Stimulated activated naive CD8-positive, alpha-beta T cell treated with anti-CD3 and anti-CD28 coated beads, Interleukin-15, Interleukin-2, amounts not matched to agents 100 ng/mL and 50 ng/mL, for 24 hours (primary cell): ENCODE data around the gene CDCA5.

Source experiments
- H3K27ac Mint-ChIP-seq: one replicate; pipeline ENCODE4 v1.8.0; 2021; ENCODE audit warnings: mild to moderate bottlenecking, mixed read lengths
- H3K27me3 Mint-ChIP-seq: one replicate; pipeline ENCODE4 v1.8.0; 2021; ENCODE audit warnings: mixed read lengths
- H3K36me3 Mint-ChIP-seq: one replicate; pipeline ENCODE4 v1.8.0; 2021; ENCODE audit warnings: low read depth, mixed read lengths
- H3K4me1 Mint-ChIP-seq: one replicate; pipeline ENCODE4 v1.8.0; 2021; ENCODE audit warnings: low read depth, mixed read lengths
- H3K4me3 Mint-ChIP-seq: one replicate; pipeline ENCODE4 v1.8.0; 2021; ENCODE audit warnings: mild to moderate bottlenecking, mixed read lengths
- H3K9me3 Mint-ChIP-seq: one replicate; pipeline ENCODE4 v1.8.0; 2021; ENCODE audit warnings: mixed read lengths

The CDCA5 gene

GRCh38 chr11:65057526-65057925, 26.3 kb downstream of the CDCA5 start:
- Mint-ChIP-seq H3K9me3 (no peaks in the 10 kb centered on the region), H3K4me3 (no peak overlapping the region), H3K27me3 (no peaks in the 10 kb centered on the region), H3K4me1 (peaks cover 14% of the 10 kb centered on the region), H3K36me3 (no peaks in the 10 kb centered on the region), H3K27ac (no peak overlapping the region)

- no peaks in the 10 kb centered on the region for H3K27me3 Mint-ChIP-seq
- no peaks in the 10 kb centered on the region for H3K9me3 Mint-ChIP-seq
- H3K36me3 Mint-ChIP-seq, result no peaks in the 10 kb centered on the region
- H3K27ac Mint-ChIP-seq, result no peak overlapping the region
- H3K4me3 Mint-ChIP-seq, result no peak overlapping the region
- peaks cover 11% of the 10 kb centered on the region for H3K4me1 Mint-ChIP-seq
Measured at GRCh38 chr11:65056999-65057398, 26.8 kb downstream of the CDCA5 start.

DNA sequence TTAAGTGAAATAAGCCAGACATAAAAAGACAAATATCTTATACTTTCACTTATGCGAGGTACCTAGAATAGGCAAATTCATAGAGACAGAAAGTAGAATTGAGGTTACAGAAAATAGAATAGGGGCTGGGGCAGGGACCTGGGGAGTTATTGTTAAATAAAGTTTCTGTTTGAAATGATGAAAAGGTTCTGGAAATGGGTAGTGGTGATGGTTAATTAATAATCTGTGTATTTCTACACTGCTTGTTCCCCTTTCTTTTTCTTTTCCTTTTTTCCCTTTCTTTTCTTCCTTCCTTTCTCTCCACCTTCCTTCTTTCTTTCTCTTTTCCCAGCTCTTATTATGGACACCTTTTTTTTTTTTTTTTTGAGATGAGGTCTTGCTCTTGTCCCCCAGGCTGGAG, 28.3 kb downstream of the CDCA5 start:
- no peaks in the 10 kb centered on the region for H3K9me3 Mint-ChIP-seq
- H3K27me3 Mint-ChIP-seq, result no peaks in the 10 kb centered on the region
- H3K36me3 Mint-ChIP-seq, result no peaks in the 10 kb centered on the region
- no peak overlapping the region for H3K27ac Mint-ChIP-seq
- peaks cover 11% of the 10 kb centered on the region for H3K4me1 Mint-ChIP-seq
- H3K4me3 Mint-ChIP-seq, result no peak overlapping the region

GRCh38 chr11:65053827-65054508, 29.9 kb downstream of the CDCA5 start:
- H3K4me3 Mint-ChIP-seq, result peak overlapping the region; percentile 33

DNA sequence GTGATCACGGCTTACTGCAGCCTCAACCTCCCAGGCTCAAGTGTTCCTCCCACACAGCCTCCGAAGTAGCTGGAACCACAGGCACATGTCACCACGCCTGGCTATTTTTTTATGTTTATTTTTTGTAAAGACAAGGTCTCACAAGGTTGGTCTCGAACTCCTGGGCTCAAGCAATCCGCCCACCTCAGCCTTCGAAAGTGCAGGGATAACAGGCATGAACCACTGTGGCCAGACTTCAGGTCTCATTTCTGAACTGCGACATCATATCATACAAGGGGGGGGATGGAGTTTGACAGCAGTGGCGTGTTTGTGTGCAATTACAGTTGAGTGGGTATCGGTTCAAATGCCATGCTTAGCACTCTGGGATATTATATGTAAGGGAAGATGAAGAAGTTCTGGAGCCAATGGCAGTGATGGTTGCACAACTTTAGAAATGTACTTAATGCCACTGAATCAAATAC, 32.4 kb downstream of the CDCA5 start:
- Mint-ChIP-seq H3K4me1 (peaks cover 29% of the 10 kb centered on the region), H3K36me3 (no peaks in the 10 kb centered on the region), H3K4me3 (no peak overlapping the region), H3K9me3 (no peaks in the 10 kb centered on the region), H3K27ac (no peak overlapping the region), H3K27me3 (no peaks in the 10 kb centered on the region)

More at GRCh38 chr11:65053827-65054508, 29.9 kb downstream of the CDCA5 start:
- no peaks in the 10 kb centered on the region for H3K9me3 Mint-ChIP-seq
- no peak overlapping the region for H3K27ac Mint-ChIP-seq
- no peaks in the 10 kb centered on the region for H3K36me3 Mint-ChIP-seq
- H3K27me3 Mint-ChIP-seq, result no peaks in the 10 kb centered on the region
- H3K4me1 Mint-ChIP-seq, result peaks cover 11% of the 10 kb centered on the region

- Mint-ChIP-seq H3K9me3 (no peaks in the 10 kb centered on the region), H3K27me3 (no peaks in the 10 kb centered on the region), H3K4me3 (peak overlapping the region; percentile 76), H3K36me3 (no peaks in the 10 kb centered on the region), H3K4me1 (peaks cover 22% of the 10 kb centered on the region), H3K27ac (peak overlapping the region; percentile 67)
Measured at GRCh38 chr11:65047581-65048422, 36.0 kb downstream of the CDCA5 start.

- H3K27me3 Mint-ChIP-seq, result no peaks in the 10 kb centered on the region
- H3K9me3 Mint-ChIP-seq, result no peaks in the 10 kb centered on the region
- peaks cover 29% of the 10 kb centered on the region for H3K4me1 Mint-ChIP-seq
- no peak overlapping the region for H3K4me3 Mint-ChIP-seq
- no peaks in the 10 kb centered on the region for H3K36me3 Mint-ChIP-seq
- H3K27ac Mint-ChIP-seq, result no peak overlapping the region
Measured at GRCh38 chr11:65045728-65046127, 38.1 kb downstream of the CDCA5 start.

DNA sequence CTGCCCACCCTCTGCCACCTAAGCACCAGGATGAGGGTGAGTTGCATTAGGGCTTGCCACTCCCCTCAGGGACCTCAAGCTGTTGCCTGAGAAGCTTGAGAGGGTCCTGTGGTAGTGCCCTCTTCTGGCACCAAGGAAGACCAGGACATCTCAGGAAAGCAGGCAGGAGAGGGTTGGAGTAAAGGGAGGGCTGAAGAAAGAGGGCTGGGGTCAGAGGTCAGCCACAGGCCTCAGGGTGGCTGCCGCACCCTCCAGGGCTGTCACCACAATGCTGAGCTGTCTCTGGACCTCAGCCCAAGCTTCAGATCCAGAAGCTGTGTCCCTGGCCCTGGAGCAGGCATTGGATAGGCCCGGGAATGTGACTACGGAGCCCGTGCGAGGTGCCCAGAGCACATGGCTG, 38.8 kb downstream of the CDCA5 start:
- H3K27ac Mint-ChIP-seq, result no peak overlapping the region
- peaks cover 32% of the 10 kb centered on the region for H3K4me1 Mint-ChIP-seq
- no peaks in the 10 kb centered on the region for H3K36me3 Mint-ChIP-seq
- H3K27me3 Mint-ChIP-seq, result no peaks in the 10 kb centered on the region
- H3K4me3 Mint-ChIP-seq, result no peak overlapping the region
- H3K9me3 Mint-ChIP-seq, result no peaks in the 10 kb centered on the region

- no peak overlapping the region for H3K27ac Mint-ChIP-seq
- peaks cover 32% of the 10 kb centered on the region for H3K4me1 Mint-ChIP-seq
Measured at GRCh38 chr11:65043881-65044501, 39.8 kb downstream of the CDCA5 start.

DNA sequence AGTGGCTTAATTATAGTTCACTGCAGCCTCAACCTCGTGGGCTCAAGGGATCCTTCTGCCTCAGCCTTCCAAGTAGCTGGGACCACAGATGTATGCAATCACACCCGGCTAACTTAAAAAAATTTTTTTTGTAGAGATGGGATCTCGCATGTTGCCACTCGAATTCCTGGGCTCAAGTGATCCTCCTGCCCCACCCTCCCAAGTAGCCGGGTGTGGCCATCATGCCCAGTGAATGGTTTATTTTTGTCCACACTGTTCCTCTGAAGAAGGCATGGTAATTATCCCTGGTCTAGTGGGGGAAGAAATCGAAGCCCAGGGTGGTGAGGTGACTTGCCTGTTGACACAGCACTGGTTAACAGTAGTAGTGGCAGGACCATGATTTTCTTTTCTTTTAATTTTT, 40.9 kb downstream of the CDCA5 start:
- H3K4me1 Mint-ChIP-seq, result peaks cover 29% of the 10 kb centered on the region
- H3K27ac Mint-ChIP-seq, result no peak overlapping the region
- peak overlapping the region; percentile 86 for H3K4me3 Mint-ChIP-seq

More at GRCh38 chr11:65043881-65044501, 39.8 kb downstream of the CDCA5 start:
- Mint-ChIP-seq H3K27me3 (no peaks in the 10 kb centered on the region), H3K9me3 (no peaks in the 10 kb centered on the region), H3K36me3 (no peaks in the 10 kb centered on the region), H3K4me3 (no peak overlapping the region)

GRCh38 chr11:65040847-65041622, 42.8 kb downstream of the CDCA5 start, which contains the start of gene SAC3D1:
Gene SAC3D1 (plus strand): TSS chr11:65041210. CDS start chr11:65041293, 83 bp downstream.
- Mint-ChIP-seq H3K36me3 (no peaks in the 10 kb centered on the region), H3K4me1 (peaks cover 12% of the 10 kb centered on the region), H3K27me3 (no peaks in the 10 kb centered on the region), H3K9me3 (no peaks in the 10 kb centered on the region), H3K27ac (peak within 1 kb of the TSS; percentile 90), H3K4me3 (peak within 1 kb of the TSS; percentile 88)

More for the DNA sequence above, 40.9 kb downstream of the CDCA5 start:
- no peaks in the 10 kb centered on the region for H3K27me3 Mint-ChIP-seq
- no peaks in the 10 kb centered on the region for H3K36me3 Mint-ChIP-seq
- no peaks in the 10 kb centered on the region for H3K9me3 Mint-ChIP-seq

GRCh38 chr11:65040520-65040846, 43.4 kb downstream of the CDCA5 start:
- H3K4me3 Mint-ChIP-seq, result peak overlapping the region; percentile 88
- H3K36me3 Mint-ChIP-seq, result no peaks in the 10 kb centered on the region
- peak overlapping the region; percentile 90 for H3K27ac Mint-ChIP-seq
- H3K9me3 Mint-ChIP-seq, result no peaks in the 10 kb centered on the region
- H3K27me3 Mint-ChIP-seq, result no peaks in the 10 kb centered on the region
- H3K4me1 Mint-ChIP-seq, result peaks cover 12% of the 10 kb centered on the region

- H3K36me3 Mint-ChIP-seq, result no peaks in the 10 kb centered on the region
- no peak overlapping the region for H3K27ac Mint-ChIP-seq
- H3K27me3 Mint-ChIP-seq, result no peaks in the 10 kb centered on the region
- no peak overlapping the region for H3K4me3 Mint-ChIP-seq
- H3K4me1 Mint-ChIP-seq, result peaks cover 3% of the 10 kb centered on the region
- no peaks in the 10 kb centered on the region for H3K9me3 Mint-ChIP-seq
Measured at GRCh38 chr11:65036931-65037330, 46.9 kb downstream of the CDCA5 start.

GRCh38 chr11:65035579-65035978, 48.3 kb downstream of the CDCA5 start:
- no peaks in the 10 kb centered on the region for H3K36me3 Mint-ChIP-seq

More at GRCh38 chr11:65035579-65035978, 48.3 kb downstream of the CDCA5 start:
- Mint-ChIP-seq H3K4me1 (peaks cover 2% of the 10 kb centered on the region), H3K4me3 (no peak overlapping the region), H3K27me3 (no peaks in the 10 kb centered on the region), H3K27ac (no peak overlapping the region), H3K9me3 (no peaks in the 10 kb centered on the region)
